GM21786 (cell line): ENCODE results near the gene DYNC2I2.

Experiments used
- ATAC-seq: cut with Tn5 transposase; IDR thresholded peaks from one replicate; pipeline ENCODE4 v1.9.1; 2021; ENCODE audit not compliant: unreplicated experiment

DYNC2I2 gene

DNA sequence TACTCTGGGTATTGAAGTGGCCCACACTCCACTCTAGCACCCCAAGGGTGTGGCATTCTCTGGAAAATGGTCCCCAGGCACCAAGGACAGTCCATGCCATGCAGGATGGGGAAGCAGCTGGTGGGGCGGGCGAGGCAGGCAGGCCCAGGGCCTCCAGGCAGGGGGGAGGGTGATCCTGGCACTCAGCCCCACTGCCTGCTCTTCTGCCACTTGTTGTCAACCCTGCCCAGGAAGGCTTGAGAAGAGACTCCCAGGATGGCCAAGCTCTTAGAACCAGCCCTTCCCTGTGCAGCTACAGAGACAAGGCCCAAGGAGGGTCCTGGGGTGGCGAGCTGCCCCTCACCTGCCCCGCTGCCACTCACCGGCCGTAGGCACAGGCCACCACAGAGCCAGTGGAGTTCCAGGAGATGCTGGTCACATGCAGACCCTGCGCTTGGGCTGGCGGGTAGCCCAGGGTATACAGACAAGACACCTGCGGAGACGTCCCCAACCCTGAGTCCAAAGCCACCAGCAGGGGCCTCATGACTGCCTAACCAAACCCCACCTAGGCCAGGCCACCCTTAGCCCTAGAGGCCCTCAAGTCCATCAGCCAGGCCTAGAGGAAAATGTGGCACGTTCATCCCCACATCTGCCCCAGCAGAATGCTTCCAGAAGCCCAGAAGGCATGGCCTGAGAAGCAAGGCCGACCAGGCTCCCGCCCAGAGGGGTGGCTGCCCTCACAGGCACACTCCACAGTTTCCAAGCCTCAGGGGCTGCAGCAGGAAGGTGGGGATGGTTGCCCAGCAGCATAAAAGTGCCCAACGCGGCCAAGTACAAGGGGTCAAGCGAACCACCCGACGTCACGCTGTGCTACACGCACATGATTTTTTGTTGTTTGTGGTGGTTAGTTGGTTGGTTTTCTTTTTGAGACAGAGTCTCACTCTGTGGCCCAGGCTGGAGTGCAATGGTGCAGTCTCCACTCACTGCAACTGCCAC is 19.8 kb downstream of the DYNC2I2 start:
- ATAC-seq: no peak

DNA sequence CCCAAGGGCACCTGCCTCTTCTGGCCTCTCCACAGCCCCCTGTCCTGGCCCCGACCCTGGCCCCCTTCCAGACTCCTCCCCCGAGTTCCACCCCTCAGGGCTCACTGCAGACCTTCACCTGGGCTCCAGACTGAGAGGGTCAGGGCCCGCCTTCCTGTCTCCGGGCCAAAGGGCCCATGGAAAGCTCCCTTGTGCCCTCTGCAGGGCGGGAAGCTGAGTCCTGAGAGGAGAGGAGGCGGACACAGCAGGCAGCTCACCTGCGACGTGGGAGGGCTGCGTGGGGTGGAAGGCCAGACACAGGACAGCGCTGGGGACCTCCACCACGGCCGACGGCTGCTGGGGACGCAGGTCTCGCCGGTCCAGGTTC is 20.6 kb downstream of the DYNC2I2 start:
- ATAC-seq: no peak

DNA sequence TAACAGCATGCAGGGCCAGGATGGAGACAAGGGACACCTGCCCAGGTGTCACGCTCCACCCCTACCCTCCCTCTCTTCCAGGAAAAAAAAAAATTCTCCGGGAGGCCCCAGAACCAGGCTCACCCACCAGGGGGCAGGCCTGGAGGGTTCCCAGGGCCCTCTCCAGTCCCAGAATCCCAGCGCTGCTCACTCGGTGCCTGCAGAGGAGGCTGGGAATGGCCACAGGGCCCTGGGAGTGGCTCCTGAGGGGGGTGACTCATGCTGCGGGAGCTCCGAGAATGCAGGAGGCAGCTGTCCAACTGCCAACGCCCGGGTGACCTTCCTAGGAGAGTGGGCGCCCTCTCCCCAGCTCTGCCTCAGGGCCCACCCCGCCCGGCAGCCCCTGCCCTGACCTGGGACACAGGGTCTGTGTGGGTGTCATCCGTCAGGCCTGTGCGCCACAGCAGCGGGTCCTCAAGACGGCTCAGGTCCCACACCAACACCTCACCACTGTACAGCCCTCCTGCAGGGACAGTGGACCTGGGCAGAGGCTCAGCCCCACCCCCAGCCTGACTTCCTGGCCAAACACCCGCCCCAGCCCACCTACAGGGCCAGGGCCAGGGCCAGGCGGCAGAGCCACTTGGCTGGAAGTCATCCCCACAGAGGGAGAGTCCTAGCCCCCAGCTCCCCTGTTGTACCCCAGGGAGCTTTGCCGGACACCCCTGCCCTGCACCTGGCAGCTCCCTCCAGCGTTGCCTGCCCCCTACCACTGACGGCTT is 21.2 kb downstream of the DYNC2I2 start:
- no peak for ATAC-seq

DNA sequence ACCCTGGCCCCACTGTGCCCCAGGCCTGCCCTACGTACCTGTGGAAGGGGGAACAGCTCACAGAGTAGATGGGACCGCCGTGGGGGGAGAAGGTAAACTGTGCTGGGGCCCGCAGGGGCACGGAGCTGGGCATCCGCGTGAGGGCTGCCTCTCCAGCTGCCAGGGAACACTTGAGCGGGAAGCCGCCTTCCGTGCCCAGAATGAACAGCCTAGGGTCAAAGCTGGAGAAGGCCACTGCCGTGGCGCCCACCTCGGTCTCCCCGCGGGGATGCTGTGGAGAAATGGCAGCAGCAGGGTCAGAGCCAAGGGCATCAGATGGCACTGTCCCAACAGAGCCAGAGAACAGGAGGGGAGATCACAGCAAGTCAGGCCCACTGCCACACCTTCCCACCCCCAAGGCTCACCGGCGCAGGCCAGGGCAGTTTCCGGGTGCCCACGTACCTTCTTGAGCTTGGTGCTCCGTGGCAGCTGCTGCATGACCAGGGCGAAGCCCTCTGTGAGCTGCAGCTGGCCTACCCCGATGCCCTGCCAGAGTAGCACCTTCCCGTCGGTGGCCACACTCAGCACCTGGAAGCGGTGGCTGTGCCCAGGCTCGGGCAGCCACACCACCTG is 21.9 kb downstream of the DYNC2I2 start:
- ATAC-seq: no peak

DNA sequence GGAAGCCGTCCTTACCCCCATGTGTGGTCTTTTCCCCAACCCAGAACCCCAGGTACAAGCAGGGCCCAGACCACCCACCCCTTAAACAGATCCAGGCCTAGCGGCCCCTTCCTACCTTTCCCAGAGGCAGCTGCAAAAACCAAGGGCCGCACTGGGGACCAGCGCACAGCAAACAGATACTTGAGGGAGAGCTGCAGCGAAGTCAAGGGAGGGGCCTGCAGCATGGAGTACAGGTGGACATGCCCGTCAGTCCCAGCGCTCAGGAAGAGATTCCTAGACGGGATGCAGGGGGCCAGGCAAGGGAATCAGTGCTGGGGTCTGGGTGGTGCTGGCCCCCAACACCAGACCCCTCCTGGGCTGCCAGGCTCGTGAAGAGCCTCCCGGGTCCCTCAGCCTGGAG is 22.5 kb downstream of the DYNC2I2 start:
- no peak for ATAC-seq

DNA sequence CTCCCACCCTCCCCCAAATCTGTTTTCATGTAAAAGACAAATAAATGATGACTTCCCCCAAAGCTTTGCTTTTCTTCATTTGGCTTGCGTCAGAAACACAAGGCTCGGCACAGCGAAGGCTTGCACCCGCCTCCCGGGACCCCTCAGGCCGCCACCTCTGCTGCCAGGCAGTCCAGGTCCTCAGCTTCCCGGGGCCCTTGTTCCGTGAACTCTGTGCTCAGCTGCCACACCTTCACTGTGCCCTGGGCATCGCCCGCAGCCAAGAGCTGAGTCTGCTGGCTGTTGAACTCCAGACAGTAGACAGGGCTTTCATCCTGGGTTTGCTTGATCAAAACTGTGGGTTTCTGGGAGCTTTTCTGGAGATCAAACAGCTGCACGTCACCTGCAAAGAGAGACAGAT is 23.0 kb downstream of the DYNC2I2 start:
- no peak for ATAC-seq

DNA sequence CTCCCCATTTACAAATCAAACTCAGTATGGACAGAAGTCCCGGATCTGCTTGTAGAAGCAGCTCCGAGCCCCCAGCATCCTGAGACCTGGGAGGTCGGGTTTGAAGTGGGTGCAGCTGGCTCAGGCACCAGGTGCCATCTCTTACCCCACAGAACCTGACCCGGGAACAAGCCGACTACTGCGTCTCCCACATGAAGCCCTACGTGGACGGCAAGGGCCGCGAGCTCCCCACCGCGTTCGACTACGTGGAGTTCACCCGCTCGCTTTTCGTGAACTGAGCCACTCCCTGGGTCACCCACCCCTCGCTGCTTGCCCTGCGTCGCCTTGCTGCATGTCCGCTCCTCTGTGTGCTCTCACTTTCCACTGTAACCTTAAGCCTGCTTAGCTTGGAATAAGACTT is 23.6 kb downstream of the DYNC2I2 start:
- no peak for ATAC-seq

DNA sequence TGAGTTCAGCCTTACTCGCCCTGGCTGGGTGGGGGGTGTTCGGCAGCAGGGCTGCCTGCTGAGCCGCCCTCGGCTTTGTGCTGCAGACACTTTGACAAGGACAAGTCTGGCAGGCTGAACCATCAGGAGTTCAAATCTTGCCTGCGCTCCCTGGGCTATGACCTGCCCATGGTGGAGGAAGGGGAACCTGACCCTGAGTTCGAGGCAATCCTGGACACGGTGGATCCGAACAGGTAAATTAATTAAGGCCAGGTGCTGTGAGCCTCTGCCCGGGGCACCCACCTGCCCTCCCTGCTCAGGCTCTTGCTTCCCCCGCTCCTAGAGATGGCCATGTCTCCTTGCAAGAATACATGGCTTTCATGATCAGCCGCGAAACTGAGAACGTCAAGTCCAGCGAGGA is 24.2 kb downstream of the DYNC2I2 start:
- ATAC-seq: no peak

DNA sequence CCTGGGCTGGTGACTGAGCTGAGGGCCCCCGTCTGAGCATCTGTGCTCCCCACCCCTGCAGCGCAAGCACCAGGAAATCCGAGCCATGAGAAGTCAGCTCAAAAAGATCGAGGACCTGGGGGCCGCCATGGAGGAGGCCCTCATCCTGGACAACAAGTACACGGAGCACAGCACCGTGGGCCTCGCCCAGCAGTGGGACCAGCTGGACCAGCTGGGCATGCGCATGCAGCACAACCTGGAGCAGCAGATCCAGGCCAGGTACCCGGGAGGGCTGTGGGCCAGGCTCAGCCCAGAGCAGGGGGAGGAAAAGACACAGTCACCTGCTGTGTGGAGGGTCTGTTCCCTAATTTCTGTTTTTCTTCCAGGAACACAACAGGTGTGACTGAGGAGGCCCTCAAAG is 24.6 kb downstream of the DYNC2I2 start:
- ATAC-seq: no peak

DNA sequence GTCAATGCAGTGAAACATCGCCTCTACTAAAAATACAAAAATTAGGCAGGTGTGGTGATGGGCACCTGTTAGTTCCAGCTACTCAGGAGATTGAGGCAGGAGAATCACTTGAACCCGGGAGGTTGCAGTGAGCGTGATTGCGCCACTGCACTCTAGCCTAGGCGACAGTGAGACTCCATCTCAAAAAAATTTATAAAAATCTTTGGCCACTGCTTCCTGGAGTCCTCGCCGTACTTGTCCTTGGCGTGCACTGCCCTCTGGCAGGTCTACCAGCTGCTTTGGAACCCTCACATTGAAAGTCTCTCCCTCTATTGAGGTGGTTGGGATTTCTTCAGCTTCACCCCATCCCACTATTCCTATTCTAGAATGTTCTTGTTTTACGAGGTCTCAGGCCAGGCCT is 25.0 kb downstream of the DYNC2I2 start:
- no peak for ATAC-seq

DNA sequence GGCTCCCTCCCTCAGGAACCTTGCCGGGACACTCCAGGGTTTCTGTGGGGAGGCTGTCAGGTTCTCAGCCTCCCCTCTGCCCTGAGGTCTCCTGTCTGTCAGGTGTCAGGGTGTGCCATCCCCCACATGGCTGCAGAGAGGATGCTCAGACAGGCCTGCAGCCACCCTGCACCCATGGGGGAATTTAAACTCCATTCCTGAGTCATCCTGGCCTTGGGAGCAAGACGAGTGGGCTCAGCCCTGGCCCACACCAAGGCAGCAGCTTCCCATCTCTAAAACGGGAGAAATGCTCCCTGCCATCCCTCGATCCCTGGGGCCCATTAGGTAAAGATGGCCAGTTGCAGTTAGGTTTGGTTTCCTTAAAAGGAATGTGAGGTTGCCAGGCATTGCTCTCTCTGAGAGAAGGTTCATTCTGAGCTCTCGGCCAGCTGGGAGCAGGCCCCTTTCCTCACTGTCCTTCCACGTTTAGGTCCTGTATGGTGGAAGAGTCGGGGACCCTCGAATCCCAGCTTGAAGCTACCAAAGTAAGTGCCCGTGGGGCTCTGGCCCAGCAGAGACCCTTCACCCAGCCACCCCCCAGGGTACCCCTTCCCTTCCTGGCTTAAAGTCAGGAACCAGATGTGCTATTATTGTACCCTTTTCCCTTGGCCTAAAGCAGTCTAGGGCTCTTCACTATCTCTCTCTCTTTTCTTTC is 26.6 kb downstream of the DYNC2I2 start:
- no peak for ATAC-seq

DNA sequence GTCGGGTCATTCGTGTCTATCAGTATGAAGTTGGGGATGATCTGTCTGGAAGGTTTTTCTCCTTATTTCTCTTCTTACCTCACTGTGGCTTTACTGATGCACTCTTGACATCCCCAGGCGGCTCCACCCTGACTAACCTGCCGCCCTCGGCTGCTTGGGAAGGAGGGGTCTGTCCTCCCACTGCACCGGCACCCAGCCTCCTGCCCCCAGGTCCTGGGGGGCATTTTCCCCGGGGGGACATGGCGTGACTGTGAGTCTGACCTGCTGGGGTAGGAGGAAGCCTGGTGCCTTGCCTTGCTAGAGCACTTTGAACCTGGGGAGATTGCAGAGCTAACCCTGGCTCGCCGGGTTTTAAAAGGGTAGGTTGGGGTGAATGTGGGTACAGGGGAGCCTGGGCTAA is 27.5 kb downstream of the DYNC2I2 start:
- no peak for ATAC-seq

DNA sequence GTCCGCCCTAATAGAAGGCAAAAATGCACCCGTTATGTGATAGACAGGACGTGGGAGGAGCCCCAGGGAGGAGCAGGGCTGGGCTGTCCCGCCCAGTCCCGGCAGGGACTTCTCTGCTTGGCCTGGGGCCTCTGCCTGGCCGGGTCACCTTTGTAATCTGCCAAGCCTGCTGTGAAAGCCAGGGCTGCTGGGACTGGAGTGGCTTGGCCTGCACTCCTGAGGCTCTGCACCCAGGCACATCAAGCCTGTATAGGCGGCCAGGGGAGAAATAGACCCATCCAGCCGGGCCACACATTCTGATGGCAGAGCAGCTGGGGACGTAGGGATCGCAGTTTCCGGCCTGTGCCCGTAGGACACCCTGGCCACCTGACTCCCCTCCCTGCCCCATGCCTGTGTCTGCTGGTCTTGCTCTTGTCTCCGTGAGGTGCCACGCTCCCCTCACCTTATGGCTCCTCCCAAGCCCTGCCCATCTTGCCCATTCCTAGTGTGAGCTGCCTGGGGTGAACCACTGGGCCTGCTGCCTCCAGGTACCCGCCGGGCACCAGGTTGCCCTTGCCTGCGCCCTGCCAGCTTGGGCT is 28.1 kb downstream of the DYNC2I2 start:
- no peak for ATAC-seq

DNA sequence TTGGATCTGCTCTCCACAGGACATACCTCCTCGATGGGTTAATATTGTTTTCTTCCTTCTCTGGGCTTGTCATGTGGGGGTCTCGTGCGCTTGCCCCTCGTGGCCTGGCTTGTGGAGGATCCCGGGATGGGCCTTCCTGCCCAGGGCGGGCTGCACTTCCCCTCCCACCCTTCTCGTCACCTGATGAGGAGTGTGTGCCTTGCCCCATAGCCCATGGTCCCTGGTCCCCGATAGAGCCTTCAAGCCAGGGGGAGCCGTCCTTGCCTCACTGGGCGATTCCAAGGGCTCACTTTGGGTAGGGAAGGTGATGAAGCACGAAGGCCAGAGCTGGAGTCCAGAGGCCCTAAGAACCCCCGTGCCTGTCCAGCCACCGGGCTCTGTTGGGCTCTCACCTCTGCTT is 28.7 kb downstream of the DYNC2I2 start:
- ATAC-seq: no peak

DNA sequence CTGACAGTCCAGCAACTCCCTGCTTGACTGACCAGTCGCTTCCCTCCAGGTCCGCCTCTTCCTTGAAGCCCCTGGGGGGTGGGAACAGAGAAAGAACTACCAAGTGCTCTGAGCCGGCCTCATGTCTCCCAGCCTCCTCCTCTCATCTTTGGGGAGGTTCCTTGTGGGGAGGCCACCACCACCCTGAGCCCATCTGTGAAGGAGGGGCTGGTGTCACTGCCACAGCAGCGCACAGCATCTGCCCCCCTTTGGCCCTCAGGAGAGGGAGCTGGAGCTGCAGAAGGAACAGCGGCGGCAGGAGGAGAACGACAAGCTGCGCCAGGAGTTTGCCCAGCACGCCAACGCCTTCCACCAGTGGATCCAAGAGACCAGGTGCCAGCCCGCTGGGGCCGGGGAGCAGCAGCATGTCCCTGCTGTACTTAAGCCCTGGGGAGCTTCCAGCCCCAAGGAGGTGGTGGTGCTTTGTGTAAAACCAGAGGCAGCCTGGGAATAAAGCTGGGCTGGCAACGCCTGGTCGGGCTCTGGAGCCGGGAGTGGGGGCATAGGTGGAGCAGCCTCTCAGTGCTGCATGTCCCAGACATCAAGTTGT is 29.4 kb downstream of the DYNC2I2 start:
- no peak for ATAC-seq

DNA sequence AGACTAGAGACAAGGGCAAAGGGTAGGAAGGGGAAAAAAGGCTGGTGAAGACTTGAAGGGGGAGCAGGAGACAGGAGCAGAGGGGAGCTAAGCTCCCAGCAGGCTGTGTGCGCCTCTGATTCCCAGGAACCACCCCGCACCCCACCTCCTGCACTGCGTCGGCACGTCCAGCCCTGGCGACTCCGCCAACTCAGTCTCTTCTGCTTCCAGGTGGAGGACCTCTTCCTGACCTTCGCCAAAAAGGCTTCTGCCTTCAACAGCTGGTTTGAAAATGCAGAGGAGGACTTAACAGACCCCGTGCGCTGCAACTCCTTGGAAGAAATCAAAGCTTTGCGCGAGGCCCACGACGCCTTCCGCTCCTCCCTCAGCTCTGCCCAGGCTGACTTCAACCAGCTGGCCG is 30.5 kb downstream of the DYNC2I2 start:
- ATAC-seq: no peak

DNA sequence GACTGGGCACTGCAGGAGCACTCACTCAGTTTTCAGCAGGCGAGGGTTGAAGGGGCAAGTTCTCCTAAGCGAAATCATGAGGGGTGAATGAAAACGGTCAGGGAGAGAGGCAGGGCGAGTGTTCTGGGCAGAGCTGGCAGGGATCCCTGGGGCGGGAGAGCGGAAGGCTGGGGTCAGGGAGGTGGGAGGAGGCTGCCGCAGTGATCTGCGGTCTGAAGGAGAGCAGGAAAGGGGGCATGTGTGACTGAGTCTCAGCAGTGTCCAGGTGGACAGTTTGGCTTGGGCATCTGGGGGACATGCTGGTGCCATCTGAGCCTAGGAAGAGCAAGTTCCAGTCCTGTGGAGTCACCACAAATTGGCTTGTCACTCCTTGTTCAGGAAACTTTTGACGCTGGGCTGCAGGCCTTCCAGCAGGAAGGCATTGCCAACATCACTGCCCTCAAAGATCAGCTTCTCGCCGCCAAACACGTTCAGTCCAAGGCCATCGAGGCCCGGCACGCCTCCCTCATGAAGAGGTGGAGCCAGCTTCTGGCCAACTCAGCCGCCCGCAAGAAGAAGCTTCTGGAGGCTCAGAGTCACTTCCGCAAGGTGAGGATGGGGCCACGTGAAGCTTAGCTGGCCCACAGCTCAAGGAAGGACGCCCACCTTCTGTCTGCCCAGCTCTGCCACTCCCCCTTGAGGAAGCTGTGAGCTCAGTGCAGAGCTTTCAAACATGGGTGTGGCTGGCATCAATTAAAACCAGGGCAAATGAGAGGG is 31.1 kb downstream of the DYNC2I2 start:
- no peak for ATAC-seq

DNA sequence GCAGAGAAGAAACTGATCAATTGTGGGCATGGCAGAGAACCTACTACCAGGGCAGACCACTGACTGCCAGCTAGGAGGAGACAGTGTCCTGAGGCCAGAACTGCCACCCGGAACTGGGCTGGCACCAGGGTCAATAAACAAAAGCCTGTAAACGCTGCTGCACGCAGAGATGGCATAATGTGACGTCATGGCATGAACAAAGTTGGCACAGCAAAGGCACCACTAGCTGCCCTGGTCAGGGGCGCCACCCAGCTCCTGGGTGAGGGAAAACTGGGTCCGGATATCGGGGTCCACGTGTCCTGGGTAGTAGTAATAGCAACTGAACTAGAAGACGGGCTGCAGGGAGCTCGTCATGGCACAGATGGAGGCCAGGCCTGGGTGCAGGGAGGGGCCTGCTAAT is 32.1 kb downstream of the DYNC2I2 start:
- ATAC-seq: no peak

DNA sequence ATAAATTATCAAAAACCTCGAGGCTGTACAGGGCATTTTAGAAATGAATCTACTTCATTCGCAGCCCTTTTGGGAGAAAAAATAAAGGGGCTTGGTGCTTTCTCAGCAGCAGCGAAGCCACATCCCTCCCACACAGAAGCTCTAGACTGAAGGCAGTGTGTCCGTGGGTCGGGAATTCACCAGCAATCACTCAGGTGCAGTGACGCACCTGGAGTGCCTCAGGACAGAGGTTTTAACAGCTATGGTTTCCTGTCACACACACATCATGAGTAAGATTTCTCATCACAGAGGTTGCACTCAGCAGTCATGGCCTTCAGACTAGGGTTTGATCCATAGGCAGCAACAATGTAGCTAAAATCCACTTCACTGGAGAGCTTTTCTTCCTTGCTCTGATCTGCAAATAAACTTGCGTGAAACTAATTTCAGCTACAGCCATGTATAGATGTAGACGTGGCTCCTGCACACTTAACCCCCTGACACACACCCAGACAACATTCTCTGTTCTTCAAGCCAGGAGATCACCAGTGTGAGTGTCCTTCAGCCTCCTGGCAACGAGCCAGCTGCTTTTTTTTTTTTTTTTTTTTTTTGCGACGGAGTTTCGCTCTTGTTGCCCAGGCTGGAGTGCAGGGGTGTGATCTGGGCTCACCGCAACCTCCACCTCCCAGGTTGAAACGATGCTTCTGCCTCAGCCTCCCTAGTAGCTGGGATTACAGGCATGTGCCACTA is 34.8 kb downstream of the DYNC2I2 start:
- no peak for ATAC-seq
